Stimulated activated naive CD8-positive, alpha-beta T cell treated with anti-CD3 and anti-CD28 coated beads, Interleukin-15, Interleukin-2, amounts not matched to agents 100 ng/mL and 50 ng/mL, for 24 hours (primary cell): ENCODE data around the gene THAP3.
A peak's percentile ranks its signal among the peaks of the same experiment; 100 is the strongest.
"Not testable (repeated sequence)": the region's sequence is repeated elsewhere in the genome, so short reads cannot be mapped to it uniquely, and the experiment has no call there.

Experiments
- H3K27ac Mint-ChIP-seq: one replicate; pipeline ENCODE4 v1.8.0; 2021; ENCODE audit warnings: mild to moderate bottlenecking, mixed read lengths
- H3K27me3 Mint-ChIP-seq: one replicate; pipeline ENCODE4 v1.8.0; 2021; ENCODE audit warnings: mixed read lengths
- H3K36me3 Mint-ChIP-seq: one replicate; pipeline ENCODE4 v1.8.0; 2021; ENCODE audit warnings: low read depth, mixed read lengths
- H3K4me1 Mint-ChIP-seq: one replicate; pipeline ENCODE4 v1.8.0; 2021; ENCODE audit warnings: low read depth, mixed read lengths
- H3K4me3 Mint-ChIP-seq: one replicate; pipeline ENCODE4 v1.8.0; 2021; ENCODE audit warnings: mild to moderate bottlenecking, mixed read lengths
- H3K9me3 Mint-ChIP-seq: one replicate; pipeline ENCODE4 v1.8.0; 2021; ENCODE audit warnings: mixed read lengths

The THAP3 gene

GRCh38 chr1:6599141-6599975 lies 25.3 kb upstream of the THAP3 start:
- Mint-ChIP-seq H3K27ac (peak overlapping the region; percentile 93), H3K4me3 (peak overlapping the region; percentile 95), H3K36me3 (peaks cover 53% of the 10 kb centered on the region), H3K4me1 (peaks cover 56% of the 10 kb centered on the region), H3K9me3 (no peaks in the 10 kb centered on the region), H3K27me3 (no peaks in the 10 kb centered on the region)

GRCh38 chr1:6599991-6600390 lies 24.7 kb upstream of the THAP3 start:
- not testable (repeated sequence) for H3K27me3 Mint-ChIP-seq, H3K9me3 Mint-ChIP-seq
- Mint-ChIP-seq H3K4me1 (peaks cover 58% of the 10 kb centered on the region), H3K27ac (peak overlapping the region; percentile 93), H3K36me3 (peaks cover 50% of the 10 kb centered on the region), H3K4me3 (peak overlapping the region; percentile 95)

GRCh38 chr1:6600410-6601048 lies 24.1 kb upstream of the THAP3 start:
- no peaks in the 10 kb centered on the region for H3K9me3 Mint-ChIP-seq
- peaks cover 58% of the 10 kb centered on the region for H3K4me1 Mint-ChIP-seq
- peak overlapping the region; percentile 95 for H3K4me3 Mint-ChIP-seq
- peak overlapping the region; percentile 93 for H3K27ac Mint-ChIP-seq
- H3K27me3 Mint-ChIP-seq, result no peaks in the 10 kb centered on the region
- peaks cover 45% of the 10 kb centered on the region for H3K36me3 Mint-ChIP-seq

GRCh38 chr1:6601049-6601922 lies 23.4 kb upstream of the THAP3 start:
- Mint-ChIP-seq H3K4me3 (peak overlapping the region; percentile 95), H3K36me3 (peaks cover 38% of the 10 kb centered on the region), H3K27ac (peak overlapping the region; percentile 93), H3K9me3 (no peaks in the 10 kb centered on the region), H3K27me3 (no peaks in the 10 kb centered on the region), H3K4me1 (peaks cover 53% of the 10 kb centered on the region)

- Mint-ChIP-seq H3K36me3 (peaks cover 32% of the 10 kb centered on the region), H3K27me3 (no peaks in the 10 kb centered on the region), H3K9me3 (no peaks in the 10 kb centered on the region), H3K27ac (peak overlapping the region; percentile 93), H3K4me1 (peaks cover 45% of the 10 kb centered on the region), H3K4me3 (peak overlapping the region; percentile 95)
These were observed 22.6 kb upstream of the THAP3 start for GRCh38 chr1:6601923-6602668.

GRCh38 chr1:6602669-6603237 lies 21.9 kb upstream of the THAP3 start, which contains the start of gene KLHL21:
Gene KLHL21 (minus strand): TSS chr1:6602869. CDS start chr1:6602817, 52 bp downstream.
- H3K27me3 Mint-ChIP-seq, result no peaks in the 10 kb centered on the region
- peak within 1 kb of the TSS; percentile 93 for H3K27ac Mint-ChIP-seq
- H3K4me1 Mint-ChIP-seq, result peaks cover 41% of the 10 kb centered on the region
- peak within 1 kb of the TSS; percentile 95 for H3K4me3 Mint-ChIP-seq
- peaks cover 26% of the 10 kb centered on the region for H3K36me3 Mint-ChIP-seq
- H3K9me3 Mint-ChIP-seq, result no peaks in the 10 kb centered on the region

GRCh38 chr1:6603238-6603914 lies 21.3 kb upstream of the THAP3 start:
- peak overlapping the region; percentile 93 for H3K27ac Mint-ChIP-seq
- H3K4me1 Mint-ChIP-seq, result peaks cover 35% of the 10 kb centered on the region
- H3K9me3 Mint-ChIP-seq, result no peaks in the 10 kb centered on the region
- peak overlapping the region; percentile 80 for H3K4me3 Mint-ChIP-seq
- peaks cover 21% of the 10 kb centered on the region for H3K36me3 Mint-ChIP-seq
- H3K27me3 Mint-ChIP-seq, result no peaks in the 10 kb centered on the region

GRCh38 chr1:6603915-6604558 lies 20.6 kb upstream of the THAP3 start:
- H3K9me3 Mint-ChIP-seq, result no peaks in the 10 kb centered on the region
- peaks cover 16% of the 10 kb centered on the region for H3K36me3 Mint-ChIP-seq
- H3K27me3 Mint-ChIP-seq, result no peaks in the 10 kb centered on the region
- peak overlapping the region; percentile 93 for H3K27ac Mint-ChIP-seq
- H3K4me3 Mint-ChIP-seq, result peak overlapping the region; percentile 80
- H3K4me1 Mint-ChIP-seq, result peaks cover 29% of the 10 kb centered on the region

- H3K4me1 Mint-ChIP-seq, result peaks cover 18% of the 10 kb centered on the region
- H3K27ac Mint-ChIP-seq, result peak overlapping the region; percentile 86
- peaks cover 4% of the 10 kb centered on the region for H3K36me3 Mint-ChIP-seq
- no peaks in the 10 kb centered on the region for H3K9me3 Mint-ChIP-seq
- H3K4me3 Mint-ChIP-seq, result peak overlapping the region; percentile 91
- H3K27me3 Mint-ChIP-seq, result no peaks in the 10 kb centered on the region
These were observed 11.9 kb upstream of the THAP3 start for GRCh38 chr1:6612641-6613360.

- Mint-ChIP-seq H3K4me3 (peak within 1 kb of the TSS; percentile 91), H3K4me1 (peaks cover 18% of the 10 kb centered on the region), H3K9me3 (no peaks in the 10 kb centered on the region), H3K36me3 (peaks cover 4% of the 10 kb centered on the region), H3K27me3 (no peaks in the 10 kb centered on the region), H3K27ac (peak within 1 kb of the TSS; percentile 86)
These were observed 11.2 kb upstream of the THAP3 start, which contains the start of gene PHF13 for GRCh38 chr1:6613361-6614018. Gene PHF13 (plus strand): TSS chr1:6613731. CDS start chr1:6614067, 336 bp downstream.

GRCh38 chr1:6614019-6614928 lies 10.4 kb upstream of the THAP3 start:
- Mint-ChIP-seq H3K4me3 (peak overlapping the region; percentile 60), H3K4me1 (peaks cover 18% of the 10 kb centered on the region), H3K27ac (no peak overlapping the region), H3K36me3 (peaks cover 10% of the 10 kb centered on the region), H3K9me3 (no peaks in the 10 kb centered on the region), H3K27me3 (no peaks in the 10 kb centered on the region)
